ENCODE data around the gene ZFYVE28.

ZFYVE28 gene

DNA sequence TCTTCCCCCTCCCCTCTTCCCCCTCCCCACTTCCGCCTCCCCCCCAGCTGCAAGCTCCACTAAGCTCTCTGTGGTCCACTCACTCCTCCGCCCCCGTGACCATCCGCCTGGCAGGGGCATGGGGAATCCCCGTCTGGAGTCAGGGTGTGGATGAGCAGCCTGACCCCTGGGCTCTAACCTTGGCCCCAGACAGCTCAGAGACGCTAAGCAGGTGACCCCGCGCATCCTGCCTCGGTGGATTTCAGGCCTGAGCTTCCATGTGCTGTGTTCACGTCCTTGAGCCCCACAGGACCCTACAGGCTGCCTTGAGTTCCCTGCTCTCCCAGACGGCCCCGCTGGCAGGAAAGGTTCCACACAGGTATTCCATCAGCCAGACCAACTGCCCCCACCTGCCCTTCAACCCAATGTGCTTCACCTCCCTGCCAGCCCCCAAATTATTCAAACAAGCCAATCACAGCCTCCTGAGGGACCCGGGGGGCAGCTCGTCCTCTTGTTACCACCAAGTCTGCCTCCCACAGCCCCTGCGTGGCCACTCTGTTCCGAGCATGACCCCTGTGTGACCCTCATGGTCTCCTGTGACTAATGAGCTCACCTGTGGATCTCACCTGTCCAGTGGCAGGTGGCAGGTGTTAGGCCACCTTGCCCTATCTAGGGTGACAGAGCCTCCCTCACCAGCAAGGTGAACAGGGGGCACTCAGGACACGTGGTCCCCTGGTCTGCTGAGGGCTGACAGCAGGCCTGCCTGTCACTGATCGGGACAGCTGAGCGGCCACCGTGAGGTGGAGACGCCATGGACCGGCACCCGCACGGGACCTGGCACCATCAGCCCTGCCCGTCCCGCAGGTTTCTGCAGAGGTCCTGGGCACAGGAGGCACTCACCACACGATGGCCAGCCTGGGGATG, 83.4 kb downstream of the ZFYVE28 start:
- TF ChIP-seq, protein P1, sequence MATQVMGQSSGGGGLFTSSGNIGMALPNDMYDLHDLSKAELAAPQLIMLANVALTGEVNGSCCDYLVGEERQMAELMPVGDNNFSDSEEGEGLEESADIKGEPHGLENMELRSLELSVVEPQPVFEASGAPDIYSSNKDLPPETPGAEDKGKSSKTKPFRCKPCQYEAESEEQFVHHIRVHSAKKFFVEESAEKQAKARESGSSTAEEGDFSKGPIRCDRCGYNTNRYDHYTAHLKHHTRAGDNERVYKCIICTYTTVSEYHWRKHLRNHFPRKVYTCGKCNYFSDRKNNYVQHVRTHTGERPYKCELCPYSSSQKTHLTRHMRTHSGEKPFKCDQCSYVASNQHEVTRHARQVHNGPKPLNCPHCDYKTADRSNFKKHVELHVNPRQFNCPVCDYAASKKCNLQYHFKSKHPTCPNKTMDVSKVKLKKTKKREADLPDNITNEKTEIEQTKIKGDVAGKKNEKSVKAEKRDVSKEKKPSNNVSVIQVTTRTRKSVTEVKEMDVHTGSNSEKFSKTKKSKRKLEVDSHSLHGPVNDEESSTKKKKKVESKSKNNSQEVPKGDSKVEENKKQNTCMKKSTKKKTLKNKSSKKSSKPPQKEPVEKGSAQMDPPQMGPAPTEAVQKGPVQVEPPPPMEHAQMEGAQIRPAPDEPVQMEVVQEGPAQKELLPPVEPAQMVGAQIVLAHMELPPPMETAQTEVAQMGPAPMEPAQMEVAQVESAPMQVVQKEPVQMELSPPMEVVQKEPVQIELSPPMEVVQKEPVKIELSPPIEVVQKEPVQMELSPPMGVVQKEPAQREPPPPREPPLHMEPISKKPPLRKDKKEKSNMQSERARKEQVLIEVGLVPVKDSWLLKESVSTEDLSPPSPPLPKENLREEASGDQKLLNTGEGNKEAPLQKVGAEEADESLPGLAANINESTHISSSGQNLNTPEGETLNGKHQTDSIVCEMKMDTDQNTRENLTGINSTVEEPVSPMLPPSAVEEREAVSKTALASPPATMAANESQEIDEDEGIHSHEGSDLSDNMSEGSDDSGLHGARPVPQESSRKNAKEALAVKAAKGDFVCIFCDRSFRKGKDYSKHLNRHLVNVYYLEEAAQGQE (IDR thresholded peaks at IDR 0.05; ENCODE audit: low read depth) = no peak
- TF ChIP-seq EGR1 (IDR thresholded peaks at IDR 0.05) (no peak), NFIC (IDR thresholded peaks at IDR 0.05) (no peak), CREB1 (IDR thresholded peaks at IDR 0.05; ENCODE audit: low read depth) (no peak), RAD21 (IDR thresholded peaks at IDR 0.05; ENCODE audit: low read depth) (no peak), YY1 (IDR thresholded peaks at IDR 0.05; ENCODE audit: low read depth) (no peak), CEBPB (IDR thresholded peaks at IDR 0.05) (no peak), EP300 (IDR thresholded peaks at IDR 0.05; ENCODE audit: borderline replicate concordance) (no peak), FOXM1 (IDR thresholded peaks at IDR 0.05; ENCODE audit: borderline replicate concordance, low read depth) (no peak), ZBTB7A (IDR thresholded peaks at IDR 0.05; ENCODE audit: low read depth) (no peak), TEAD4 (IDR thresholded peaks at IDR 0.05) (no peak), TAF1 (IDR thresholded peaks at IDR 0.05; ENCODE audit: low read depth) (no peak), TCF12 (IDR thresholded peaks at IDR 0.05; ENCODE audit: low read depth) (no peak)
- TF ChIP-seq, protein P2, sequence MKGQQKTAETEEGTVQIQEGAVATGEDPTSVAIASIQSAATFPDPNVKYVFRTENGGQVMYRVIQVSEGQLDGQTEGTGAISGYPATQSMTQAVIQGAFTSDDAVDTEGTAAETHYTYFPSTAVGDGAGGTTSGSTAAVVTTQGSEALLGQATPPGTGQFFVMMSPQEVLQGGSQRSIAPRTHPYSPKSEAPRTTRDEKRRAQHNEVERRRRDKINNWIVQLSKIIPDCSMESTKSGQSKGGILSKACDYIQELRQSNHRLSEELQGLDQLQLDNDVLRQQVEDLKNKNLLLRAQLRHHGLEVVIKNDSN (IDR thresholded peaks at IDR 0.05) = no peak
- TF ChIP-seq, protein P3, sequence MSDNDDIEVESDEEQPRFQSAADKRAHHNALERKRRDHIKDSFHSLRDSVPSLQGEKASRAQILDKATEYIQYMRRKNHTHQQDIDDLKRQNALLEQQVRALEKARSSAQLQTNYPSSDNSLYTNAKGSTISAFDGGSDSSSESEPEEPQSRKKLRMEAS (IDR thresholded peaks at IDR 0.05) = no peak

DNA sequence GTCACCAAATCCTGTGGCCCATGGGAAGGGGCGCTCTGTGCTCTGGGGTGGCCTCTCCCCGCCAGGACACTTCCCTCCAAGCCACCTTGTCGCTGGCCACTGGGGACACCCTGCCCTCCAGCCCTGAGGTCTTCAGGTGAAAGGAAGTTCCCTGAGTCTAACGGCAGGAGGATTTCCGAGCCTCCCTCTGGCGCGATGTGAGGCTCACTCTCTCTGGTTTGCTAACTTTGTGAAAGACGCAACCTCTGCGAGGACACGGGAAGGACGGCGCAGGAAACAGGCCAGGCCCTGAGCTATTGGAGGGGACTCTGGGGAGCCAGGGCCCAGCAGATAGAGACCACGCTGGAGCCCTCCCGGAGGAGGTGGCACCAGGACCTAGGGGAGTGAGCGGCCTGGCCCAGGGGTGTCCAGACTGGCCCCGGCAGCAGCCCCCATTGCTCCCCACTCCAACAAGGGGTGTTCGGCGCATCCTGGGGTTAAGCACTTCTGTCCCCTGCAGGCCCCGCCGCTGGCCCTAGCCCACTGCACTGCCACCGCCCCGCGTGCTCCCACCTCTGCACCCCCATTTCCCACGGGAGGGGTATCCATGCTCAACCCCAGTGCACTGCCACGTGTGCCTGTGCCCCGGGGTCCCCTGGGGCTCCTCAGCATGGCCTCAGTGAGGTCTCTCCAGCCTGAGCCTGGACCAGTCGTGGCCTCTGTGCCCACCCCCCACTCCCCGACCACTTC, 84.4 kb downstream of the ZFYVE28 start:
- TF ChIP-seq, protein P1 (IDR thresholded peaks at IDR 0.05; ENCODE audit: low read depth) = no peak
- TF ChIP-seq TAF1 (IDR thresholded peaks at IDR 0.05; ENCODE audit: low read depth) (no peak), TCF12 (IDR thresholded peaks at IDR 0.05; ENCODE audit: low read depth) (no peak), TEAD4 (IDR thresholded peaks at IDR 0.05) (no peak), NFIC (IDR thresholded peaks at IDR 0.05) (no peak), RAD21 (IDR thresholded peaks at IDR 0.05; ENCODE audit: low read depth) (no peak), YY1 (IDR thresholded peaks at IDR 0.05; ENCODE audit: low read depth) (no peak), CREB1 (IDR thresholded peaks at IDR 0.05; ENCODE audit: low read depth) (no peak), EGR1 (IDR thresholded peaks at IDR 0.05) (no peak), CEBPB (IDR thresholded peaks at IDR 0.05) (no peak)

DNA sequence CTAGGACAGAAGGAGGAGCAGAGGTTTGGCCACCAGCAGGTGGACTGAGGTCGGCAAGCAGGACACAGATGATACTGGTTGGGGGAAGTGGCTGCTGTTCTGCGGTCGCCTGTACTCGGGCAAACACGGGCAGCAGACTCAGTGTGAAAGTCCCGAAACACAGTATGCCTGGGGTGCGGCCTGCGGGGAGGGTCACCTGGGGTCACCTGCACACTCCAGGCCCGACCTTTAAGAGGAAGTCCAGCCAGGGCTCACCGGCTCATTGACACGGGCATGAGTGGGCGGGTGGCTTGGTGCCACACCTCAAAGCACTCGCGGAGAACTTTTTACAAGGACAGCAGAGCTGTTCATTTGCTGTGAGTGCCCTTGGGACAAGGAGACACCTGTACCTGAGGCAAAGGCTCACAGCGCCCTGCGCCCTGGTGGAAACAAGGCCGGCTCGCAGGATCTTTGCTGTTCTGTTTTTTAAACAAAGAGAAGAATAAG, 85.0 kb downstream of the ZFYVE28 start:
- TF ChIP-seq EGR1 (IDR thresholded peaks at IDR 0.05) = peak; percentile 89
- TF ChIP-seq TEAD4 (IDR thresholded peaks at IDR 0.05) = no peak

DNA sequence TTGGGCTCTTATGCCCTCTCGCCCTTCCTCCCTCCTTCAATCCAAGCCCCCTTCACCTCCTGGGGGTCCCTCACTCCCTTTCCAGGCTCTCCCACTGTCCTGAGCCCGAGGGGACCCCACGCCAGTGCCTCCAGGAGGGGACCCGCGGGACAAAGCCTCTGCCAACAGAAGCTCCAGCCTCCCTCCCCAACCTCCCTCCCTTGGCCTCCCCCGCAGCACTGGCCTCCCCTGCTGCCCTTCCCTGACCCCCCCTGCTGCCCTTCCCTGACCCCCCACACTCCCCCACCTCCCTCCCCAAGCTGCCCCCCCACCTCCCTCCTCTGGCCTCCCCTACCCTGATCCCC, 85.5 kb downstream of the ZFYVE28 start:
- TF ChIP-seq TEAD4 (IDR thresholded peaks at IDR 0.05) (no peak), CEBPB (IDR thresholded peaks at IDR 0.05) (no peak), FOXM1 (IDR thresholded peaks at IDR 0.05; ENCODE audit: borderline replicate concordance, low read depth) (no peak), YY1 (IDR thresholded peaks at IDR 0.05; ENCODE audit: low read depth) (no peak), NFIC (IDR thresholded peaks at IDR 0.05) (no peak), EGR1 (IDR thresholded peaks at IDR 0.05) (no peak), TAF1 (IDR thresholded peaks at IDR 0.05; ENCODE audit: low read depth) (no peak), EP300 (IDR thresholded peaks at IDR 0.05; ENCODE audit: borderline replicate concordance) (no peak), CREB1 (IDR thresholded peaks at IDR 0.05; ENCODE audit: low read depth) (no peak), TCF12 (IDR thresholded peaks at IDR 0.05; ENCODE audit: low read depth) (no peak)
- TF ChIP-seq, protein P3 (IDR thresholded peaks at IDR 0.05) = no peak
- TF ChIP-seq, protein P2 (IDR thresholded peaks at IDR 0.05) = no peak

DNA sequence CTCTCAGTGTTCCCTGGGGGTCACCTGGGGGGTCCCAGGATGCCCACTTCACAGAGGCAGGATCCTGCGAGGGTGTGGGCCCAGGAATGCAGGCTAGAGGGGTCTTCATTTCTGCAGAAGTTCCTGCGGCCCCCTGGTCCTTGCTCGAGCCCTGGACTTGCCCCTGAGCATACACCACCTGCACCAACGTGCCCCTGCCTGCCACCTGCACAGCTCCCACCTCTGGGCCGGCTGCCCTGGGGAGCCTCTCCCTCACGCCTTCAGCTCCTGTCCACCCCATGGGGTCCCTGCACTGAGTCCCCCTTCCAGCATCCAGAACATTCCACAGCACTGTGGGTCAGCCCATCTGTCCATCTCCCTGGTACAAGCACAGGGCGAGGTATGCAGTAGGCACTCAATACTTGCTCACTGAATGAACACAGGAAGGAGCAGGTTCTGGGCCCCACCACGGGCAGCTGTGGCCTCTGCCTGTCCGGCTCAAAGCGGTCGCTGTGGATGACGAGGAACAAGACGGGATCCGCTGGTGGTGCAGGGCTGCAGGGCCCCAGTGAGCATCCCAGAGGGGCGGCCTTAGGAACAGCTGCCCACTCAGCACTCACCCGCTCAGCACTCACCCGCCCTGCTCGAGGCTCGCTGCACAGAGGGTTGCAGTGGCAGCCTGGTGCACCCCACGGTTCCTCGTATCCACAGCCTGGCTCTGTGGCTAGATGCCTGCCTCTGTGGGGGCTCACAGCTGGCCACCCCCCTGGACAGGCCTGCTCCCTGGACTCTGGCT, 86.1 kb downstream of the ZFYVE28 start:
- TF ChIP-seq ZBTB7A (IDR thresholded peaks at IDR 0.05; ENCODE audit: low read depth) (0 out of 2 replicates have a peak, but pooled peaks have one; percentile 12), NFIC (IDR thresholded peaks at IDR 0.05) (no peak)
